AG09319 (cell line): ENCODE data around the gene CDH4.

Experiments used
- DNase-seq: peaks from one replicate; pipeline ENCODE4 v3.0.0-alpha.2; 2010; ENCODE audit warnings: low read depth; ENCODE audit errors: extremely low read depth
- CTCF ChIP-seq: IDR thresholded peaks from 2 replicates; pipeline ENCODE4 v1.5.1; 2011; ENCODE audit warnings: low read depth, mild to moderate bottlenecking, inconsistent platforms, low read length, moderate library complexity

Gene CDH4

GRCh38 chr20:61627791-61628415 lies 375.8 kb downstream of the CDH4 start:
- TF ChIP-seq CTCF: no peak
- DNase-seq: no peak

GRCh38 chr20:61628480-61628879 lies 376.4 kb downstream of the CDH4 start:
- no peak for DNase-seq
- TF ChIP-seq CTCF: no peak

GRCh38 chr20:61628901-61629601 lies 377.0 kb downstream of the CDH4 start:
- DNase-seq: no peak
- TF ChIP-seq CTCF: no peak

GRCh38 chr20:61629602-61630390 lies 377.7 kb downstream of the CDH4 start:
- TF ChIP-seq CTCF: no peak
- DNase-seq: no peak

- TF ChIP-seq CTCF: no peak
- DNase-seq: no peak
Measured at GRCh38 chr20:61630391-61630650, 378.3 kb downstream of the CDH4 start.

GRCh38 chr20:61630816-61631215 lies 378.8 kb downstream of the CDH4 start:
- DNase-seq: no peak
- TF ChIP-seq CTCF: no peak

GRCh38 chr20:61631751-61632150 lies 379.7 kb downstream of the CDH4 start:
- no peak for DNase-seq
- no peak for TF ChIP-seq CTCF
